ENCODE measurements around the gene RGSL1. TPM values are rescaled to one million over a fixed set of nuclear protein-coding genes. Genes with fewer than 3 reads are reported as not detected.

The RGSL1 gene
- total RNA-seq, 1 donor = not detected

DNA sequence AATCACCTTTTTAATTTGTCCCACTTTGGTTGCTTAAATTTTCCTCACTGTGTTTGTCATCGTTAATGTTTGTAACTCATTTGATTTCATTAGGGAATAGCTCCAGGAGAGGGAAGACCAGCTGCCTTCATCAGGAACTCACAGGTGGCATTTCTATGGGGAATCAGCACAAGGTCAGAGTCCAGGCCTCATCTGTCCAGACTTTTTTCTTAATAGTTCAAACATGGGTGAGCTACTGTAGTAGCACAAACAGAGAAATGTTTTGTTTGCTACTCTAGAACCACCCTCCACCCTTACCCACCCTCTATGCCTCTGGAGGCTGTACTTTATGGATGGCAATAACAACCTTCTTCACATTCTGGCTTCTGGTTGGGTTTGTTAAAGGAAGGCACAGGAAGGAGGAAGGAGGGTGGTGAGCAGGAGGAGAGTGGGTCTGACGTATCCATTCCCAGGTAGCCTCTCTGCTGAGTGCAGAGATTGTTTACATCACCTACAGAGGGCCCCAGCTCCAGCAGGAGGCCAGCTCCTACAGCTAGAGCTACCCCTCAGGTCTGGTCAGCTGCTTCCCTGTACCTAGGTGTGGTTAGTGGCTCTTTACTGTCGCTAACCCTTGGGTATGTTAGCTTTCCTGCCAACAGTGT is 41.4 kb upstream of the RGSL1 start:
- no peak for DNase-seq (ENCODE audit: low read depth)
- TF ChIP-seq, protein P1, sequence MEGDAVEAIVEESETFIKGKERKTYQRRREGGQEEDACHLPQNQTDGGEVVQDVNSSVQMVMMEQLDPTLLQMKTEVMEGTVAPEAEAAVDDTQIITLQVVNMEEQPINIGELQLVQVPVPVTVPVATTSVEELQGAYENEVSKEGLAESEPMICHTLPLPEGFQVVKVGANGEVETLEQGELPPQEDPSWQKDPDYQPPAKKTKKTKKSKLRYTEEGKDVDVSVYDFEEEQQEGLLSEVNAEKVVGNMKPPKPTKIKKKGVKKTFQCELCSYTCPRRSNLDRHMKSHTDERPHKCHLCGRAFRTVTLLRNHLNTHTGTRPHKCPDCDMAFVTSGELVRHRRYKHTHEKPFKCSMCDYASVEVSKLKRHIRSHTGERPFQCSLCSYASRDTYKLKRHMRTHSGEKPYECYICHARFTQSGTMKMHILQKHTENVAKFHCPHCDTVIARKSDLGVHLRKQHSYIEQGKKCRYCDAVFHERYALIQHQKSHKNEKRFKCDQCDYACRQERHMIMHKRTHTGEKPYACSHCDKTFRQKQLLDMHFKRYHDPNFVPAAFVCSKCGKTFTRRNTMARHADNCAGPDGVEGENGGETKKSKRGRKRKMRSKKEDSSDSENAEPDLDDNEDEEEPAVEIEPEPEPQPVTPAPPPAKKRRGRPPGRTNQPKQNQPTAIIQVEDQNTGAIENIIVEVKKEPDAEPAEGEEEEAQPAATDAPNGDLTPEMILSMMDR (IDR thresholded peaks at IDR 0.05; ENCODE audit: insufficient read depth, low read length) = no peak
- no peak overlapping the region for H3K4me3 ChIP-seq (ENCODE audit: low read depth, low read length)

DNA sequence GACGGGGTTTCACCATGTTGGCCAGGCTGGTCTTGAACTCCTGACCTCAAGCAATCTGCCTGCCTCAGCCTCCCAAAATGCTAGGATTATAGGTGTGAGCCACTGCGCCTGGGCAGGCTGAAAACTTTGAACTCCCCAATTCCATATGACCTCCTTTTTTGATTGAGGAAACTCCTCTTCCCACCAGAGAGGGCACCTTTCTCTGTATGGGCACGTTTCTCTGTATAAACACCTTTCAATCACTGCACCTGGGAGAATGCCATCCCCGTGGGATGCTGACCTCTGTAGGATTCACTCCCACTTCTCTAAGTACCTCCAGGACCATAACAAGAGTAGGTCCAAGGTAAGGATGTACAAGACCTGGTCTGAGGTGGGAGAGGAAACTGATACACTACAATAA is 39.8 kb upstream of the RGSL1 start:
- DNase-seq (ENCODE audit: low read depth) = no peak
- H3K4me3 ChIP-seq (ENCODE audit: low read depth, low read length) = no peak overlapping the region
- TF ChIP-seq, protein P1 (IDR thresholded peaks at IDR 0.05; ENCODE audit: insufficient read depth, low read length) = no peak

DNA sequence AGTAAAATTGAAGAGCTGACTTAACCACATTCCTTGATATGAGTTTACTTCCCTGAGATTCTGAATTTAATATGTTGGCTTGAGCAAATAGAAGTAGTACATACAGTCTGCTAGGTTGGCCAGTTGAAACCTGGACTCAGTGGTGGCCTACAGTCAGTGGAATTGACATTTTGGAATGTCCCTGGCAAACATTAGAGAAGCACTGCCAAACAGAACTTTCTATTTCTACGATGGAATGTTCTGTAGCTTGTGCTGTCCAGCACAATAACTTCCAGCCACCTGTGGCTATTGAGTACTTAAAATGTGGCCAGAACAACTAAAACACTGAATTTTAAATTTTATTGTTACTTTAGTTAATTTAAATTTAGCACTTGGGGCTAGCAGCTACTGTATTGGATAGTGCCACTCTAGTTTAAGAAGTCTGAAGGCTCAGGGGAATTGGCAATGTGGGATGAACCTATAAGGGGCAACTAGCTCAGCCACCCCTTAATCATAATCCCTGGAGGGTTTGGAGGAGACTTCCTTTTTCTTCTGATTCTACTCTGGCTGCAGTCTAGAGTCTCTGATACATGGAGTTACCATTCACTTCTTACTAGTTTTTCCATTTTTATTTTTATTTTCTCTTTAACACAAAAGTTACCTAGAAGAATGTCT is 39.2 kb upstream of the RGSL1 start:
- DNase-seq (ENCODE audit: low read depth) = peak; percentile 45
- TF ChIP-seq, protein P1 (IDR thresholded peaks at IDR 0.05; ENCODE audit: insufficient read depth, low read length) = no peak
- H3K4me3 ChIP-seq (ENCODE audit: low read depth, low read length) = no peak overlapping the region

DNA sequence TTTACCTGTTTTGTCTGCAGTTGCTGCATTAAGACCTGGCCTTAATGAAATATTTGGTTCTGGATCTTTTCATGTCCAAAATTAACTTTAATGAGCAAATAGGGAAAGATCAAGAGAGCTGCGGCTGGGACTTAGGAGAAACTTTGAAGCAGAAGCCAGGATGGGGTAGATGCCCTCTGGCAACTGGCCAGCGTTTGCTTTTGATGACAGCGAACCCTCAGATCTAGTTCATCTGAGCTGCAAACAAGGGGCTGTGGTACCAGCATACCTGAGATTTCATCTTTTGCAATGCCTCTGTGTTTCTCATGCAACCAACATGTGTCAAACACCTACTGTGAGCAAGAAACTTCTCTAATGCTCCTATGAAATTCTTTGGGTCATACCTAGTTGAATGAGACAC is 36.5 kb upstream of the RGSL1 start:
- no peak for DNase-seq (ENCODE audit: low read depth)
- no peak overlapping the region for H3K4me3 ChIP-seq (ENCODE audit: low read depth, low read length)
- TF ChIP-seq, protein P1 (IDR thresholded peaks at IDR 0.05; ENCODE audit: insufficient read depth, low read length) = no peak

DNA sequence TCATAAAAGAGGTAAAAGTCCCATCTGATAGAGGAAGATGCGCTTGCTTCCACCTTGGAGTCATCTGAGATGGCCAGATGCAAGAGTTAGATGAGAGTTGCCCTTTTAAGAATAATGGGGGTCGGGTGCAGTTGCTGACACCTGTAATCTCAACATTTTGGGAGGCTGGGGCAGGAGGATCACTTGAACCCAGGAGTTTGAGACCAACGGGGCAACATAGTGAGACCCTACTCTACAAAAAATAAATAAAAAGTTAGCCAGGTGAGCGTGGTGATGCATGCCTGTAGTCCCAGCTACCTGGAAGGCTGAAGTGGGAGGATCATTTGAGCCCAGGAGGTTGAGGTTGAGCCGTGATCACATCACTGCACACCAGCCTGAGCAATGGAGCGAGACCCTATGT is 36.0 kb upstream of the RGSL1 start:
- DNase-seq (ENCODE audit: low read depth) = no peak
- H3K4me3 ChIP-seq (ENCODE audit: low read depth, low read length) = no peak overlapping the region
- TF ChIP-seq, protein P1 (IDR thresholded peaks at IDR 0.05; ENCODE audit: insufficient read depth, low read length) = no peak

DNA sequence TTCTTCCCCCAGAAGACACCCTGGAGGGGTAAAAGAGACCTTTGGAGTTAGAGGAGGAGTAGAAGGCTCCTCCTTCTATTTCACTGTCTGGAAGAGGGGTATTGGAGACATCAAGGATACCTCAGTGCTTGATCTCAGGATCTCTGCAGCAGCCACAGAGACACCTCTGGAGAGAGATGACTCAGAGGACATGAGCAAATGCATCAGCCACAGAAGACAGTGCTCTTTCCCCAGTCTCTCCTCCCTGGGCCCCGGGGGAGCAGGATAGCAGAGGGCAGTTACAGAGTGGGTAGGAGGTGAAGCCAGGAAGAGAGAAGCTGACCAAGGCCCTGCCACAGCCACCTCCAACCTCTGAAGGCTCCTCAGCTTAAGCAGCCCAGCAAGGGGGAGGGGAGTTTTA is 34.2 kb upstream of the RGSL1 start:
- TF ChIP-seq, protein P1 (IDR thresholded peaks at IDR 0.05; ENCODE audit: insufficient read depth, low read length) = no peak

More for the DNA sequence above, 34.2 kb upstream of the RGSL1 start:
- no peak overlapping the region for H3K4me3 ChIP-seq (ENCODE audit: low read depth, low read length)
- DNase-seq (ENCODE audit: low read depth) = no peak
